ENCODE measurements around the gene BTBD6.

Gene BTBD6

DNA sequence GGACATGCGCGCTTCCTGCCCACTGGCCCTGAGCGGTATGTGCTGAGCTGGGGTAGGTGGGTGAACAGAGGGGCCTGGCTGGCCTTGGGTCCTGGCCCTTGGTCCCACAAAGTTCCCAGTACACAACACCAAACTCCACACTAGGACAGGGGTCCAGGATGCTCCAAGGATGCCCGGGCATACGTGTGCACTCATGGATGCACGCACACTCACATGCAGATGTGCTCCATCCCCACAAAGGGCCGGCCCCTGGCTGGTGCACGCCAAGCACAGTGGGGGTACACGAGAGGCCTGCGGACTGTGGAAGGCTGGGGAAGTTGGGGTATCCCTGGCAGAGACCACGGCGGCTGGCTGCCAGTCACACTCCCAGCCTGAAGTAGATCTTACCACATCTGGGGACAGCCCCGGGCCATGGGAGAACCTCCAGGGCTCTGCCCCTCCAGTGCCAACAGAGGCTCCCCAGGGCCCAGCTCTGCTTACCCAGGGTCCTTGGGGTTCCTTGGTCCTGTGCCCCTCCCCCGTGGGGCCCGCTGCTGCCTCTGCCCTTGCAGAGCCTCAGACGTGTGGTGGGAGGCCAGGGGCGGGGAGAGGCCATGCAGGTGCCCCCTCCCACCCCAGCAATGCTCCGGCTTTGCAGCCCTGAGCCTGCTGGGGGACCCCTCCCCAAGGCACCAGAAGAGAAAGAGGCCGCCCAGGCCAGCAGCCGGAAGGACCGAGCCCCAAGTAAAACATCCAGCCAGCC, 43.2 kb upstream of the BTBD6 start:
- H3K9me3 ChIP-seq = no peaks in the 10 kb centered on the region
- H3K27ac ChIP-seq = no peak overlapping the region
- TF ChIP-seq, protein P1, sequence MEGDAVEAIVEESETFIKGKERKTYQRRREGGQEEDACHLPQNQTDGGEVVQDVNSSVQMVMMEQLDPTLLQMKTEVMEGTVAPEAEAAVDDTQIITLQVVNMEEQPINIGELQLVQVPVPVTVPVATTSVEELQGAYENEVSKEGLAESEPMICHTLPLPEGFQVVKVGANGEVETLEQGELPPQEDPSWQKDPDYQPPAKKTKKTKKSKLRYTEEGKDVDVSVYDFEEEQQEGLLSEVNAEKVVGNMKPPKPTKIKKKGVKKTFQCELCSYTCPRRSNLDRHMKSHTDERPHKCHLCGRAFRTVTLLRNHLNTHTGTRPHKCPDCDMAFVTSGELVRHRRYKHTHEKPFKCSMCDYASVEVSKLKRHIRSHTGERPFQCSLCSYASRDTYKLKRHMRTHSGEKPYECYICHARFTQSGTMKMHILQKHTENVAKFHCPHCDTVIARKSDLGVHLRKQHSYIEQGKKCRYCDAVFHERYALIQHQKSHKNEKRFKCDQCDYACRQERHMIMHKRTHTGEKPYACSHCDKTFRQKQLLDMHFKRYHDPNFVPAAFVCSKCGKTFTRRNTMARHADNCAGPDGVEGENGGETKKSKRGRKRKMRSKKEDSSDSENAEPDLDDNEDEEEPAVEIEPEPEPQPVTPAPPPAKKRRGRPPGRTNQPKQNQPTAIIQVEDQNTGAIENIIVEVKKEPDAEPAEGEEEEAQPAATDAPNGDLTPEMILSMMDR (IDR thresholded peaks at IDR 0.05) = no peak
- H3K4me3 ChIP-seq (ENCODE audit: low read depth in 1 of 2, low read length in 1 of 2) = no peak overlapping the region
- H3K36me3 ChIP-seq = peaks cover 13% of the 10 kb centered on the region
- H3K27me3 ChIP-seq = peaks cover 54% of the 10 kb centered on the region
- H3K4me1 ChIP-seq (ENCODE audit: control insufficient read depth in 1 of 2, insufficient read depth in 1 of 2, low read depth in 1 of 2, low read length in 1 of 2) = peaks cover 11 to 16% of the 10 kb centered on the region in 2 experiments

DNA sequence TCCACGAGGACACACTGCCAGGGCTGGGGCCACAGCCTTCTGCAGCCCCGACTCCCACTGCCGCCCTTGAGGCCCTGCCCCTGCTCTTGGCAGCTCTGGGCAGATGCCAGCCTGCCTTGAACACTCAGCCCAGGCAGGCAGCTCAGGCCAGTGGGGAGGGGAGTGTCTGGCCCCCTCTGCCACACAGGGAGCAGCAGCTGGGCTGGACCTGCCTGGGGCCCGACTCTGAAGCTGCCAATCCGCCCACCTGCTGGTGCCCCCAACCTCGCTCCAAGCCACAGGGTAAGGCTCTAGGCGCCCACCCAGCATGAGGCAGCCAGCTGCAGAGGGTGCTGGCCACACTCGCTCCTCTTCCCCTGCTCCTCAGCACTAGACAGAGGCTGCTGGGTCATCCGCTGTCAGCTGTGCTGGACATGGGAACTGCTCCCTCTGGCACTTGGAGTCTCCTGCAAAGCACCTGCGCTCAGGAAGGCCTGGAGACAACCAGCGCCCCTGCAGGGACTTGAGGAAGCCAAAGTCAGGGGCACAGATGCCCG, 42.6 kb upstream of the BTBD6 start:
- peaks cover 47% of the 10 kb centered on the region for H3K27me3 ChIP-seq
- H3K4me3 ChIP-seq (ENCODE audit: low read depth in 1 of 2, low read length in 1 of 2) = no peak overlapping the region
- H3K9me3 ChIP-seq = no peaks in the 10 kb centered on the region
- peaks cover 18% of the 10 kb centered on the region for H3K36me3 ChIP-seq
- TF ChIP-seq, protein P1 (IDR thresholded peaks at IDR 0.05) = no peak
- no peak overlapping the region for H3K27ac ChIP-seq
- H3K4me1 ChIP-seq (ENCODE audit: control insufficient read depth in 1 of 2, insufficient read depth in 1 of 2, low read depth in 1 of 2, low read length in 1 of 2) = peaks cover 11 to 16% of the 10 kb centered on the region in 2 experiments

DNA sequence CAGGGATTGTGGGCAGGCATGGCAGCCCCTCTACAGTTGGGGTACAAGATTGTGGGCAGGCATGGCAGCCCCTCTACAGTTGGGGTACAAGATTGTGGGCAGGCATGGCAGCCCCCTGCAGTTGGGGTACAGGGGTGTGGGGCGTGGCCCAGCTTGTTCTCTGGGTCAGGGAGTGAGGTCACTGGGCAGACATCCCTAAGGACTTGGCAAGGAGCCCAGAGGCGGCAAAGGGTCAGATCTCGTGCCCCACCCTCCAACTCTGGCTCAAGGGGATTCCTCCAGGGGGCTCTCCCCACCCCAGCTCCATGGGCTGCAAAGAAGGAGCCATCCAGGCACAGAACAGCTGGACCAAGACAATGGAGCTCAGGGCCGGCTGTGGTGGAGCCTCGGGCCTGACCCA, 41.5 kb upstream of the BTBD6 start:
- TF ChIP-seq, protein P1 (IDR thresholded peaks at IDR 0.05) = no peak
- Histone ChIP-seq H3K4me3 (ENCODE audit: low read depth in 1 of 2, low read length in 1 of 2) (no peak overlapping the region), H3K36me3 (peaks cover 21% of the 10 kb centered on the region), H3K9me3 (no peaks in the 10 kb centered on the region), H3K27ac (no peak overlapping the region), H3K27me3 (peaks cover 36% of the 10 kb centered on the region), H3K4me1 (ENCODE audit: control insufficient read depth in 1 of 2, insufficient read depth in 1 of 2, low read depth in 1 of 2, low read length in 1 of 2) (peaks cover 4 to 7% of the 10 kb centered on the region in 2 experiments)

DNA sequence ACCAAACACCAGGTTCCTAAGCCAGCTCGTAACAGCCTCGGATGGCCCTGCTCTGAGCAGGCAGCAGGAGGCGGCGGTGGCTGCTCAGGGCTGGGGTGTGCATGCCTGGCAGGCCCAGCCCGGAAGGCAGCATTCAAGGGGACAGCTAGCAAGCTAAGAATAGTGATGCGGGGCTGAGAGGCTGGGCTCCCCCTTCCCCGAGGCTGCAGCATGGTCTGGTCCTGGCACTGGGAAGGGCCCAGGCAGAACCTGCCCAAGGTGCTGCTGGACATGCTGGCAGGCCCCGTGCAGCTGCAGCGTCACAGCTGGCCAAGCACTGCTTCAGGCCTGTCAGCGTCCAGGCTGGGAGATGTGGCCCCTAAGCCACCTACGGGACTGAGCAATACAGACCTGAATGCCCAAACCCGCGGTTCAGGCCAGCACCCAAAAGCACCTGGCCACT, 40.9 kb upstream of the BTBD6 start:
- H3K36me3 ChIP-seq = peaks cover 21% of the 10 kb centered on the region
- H3K4me3 ChIP-seq (ENCODE audit: low read depth in 1 of 2, low read length in 1 of 2) = no peak overlapping the region
- H3K4me1 ChIP-seq (ENCODE audit: control insufficient read depth in 1 of 2, insufficient read depth in 1 of 2, low read depth in 1 of 2, low read length in 1 of 2) = peaks cover 0 to 4% of the 10 kb centered on the region in 2 experiments
- H3K27ac ChIP-seq = no peak overlapping the region
- H3K27me3 ChIP-seq = peaks cover 32% of the 10 kb centered on the region
- TF ChIP-seq, protein P1 (IDR thresholded peaks at IDR 0.05) = no peak
- H3K9me3 ChIP-seq = no peaks in the 10 kb centered on the region

DNA sequence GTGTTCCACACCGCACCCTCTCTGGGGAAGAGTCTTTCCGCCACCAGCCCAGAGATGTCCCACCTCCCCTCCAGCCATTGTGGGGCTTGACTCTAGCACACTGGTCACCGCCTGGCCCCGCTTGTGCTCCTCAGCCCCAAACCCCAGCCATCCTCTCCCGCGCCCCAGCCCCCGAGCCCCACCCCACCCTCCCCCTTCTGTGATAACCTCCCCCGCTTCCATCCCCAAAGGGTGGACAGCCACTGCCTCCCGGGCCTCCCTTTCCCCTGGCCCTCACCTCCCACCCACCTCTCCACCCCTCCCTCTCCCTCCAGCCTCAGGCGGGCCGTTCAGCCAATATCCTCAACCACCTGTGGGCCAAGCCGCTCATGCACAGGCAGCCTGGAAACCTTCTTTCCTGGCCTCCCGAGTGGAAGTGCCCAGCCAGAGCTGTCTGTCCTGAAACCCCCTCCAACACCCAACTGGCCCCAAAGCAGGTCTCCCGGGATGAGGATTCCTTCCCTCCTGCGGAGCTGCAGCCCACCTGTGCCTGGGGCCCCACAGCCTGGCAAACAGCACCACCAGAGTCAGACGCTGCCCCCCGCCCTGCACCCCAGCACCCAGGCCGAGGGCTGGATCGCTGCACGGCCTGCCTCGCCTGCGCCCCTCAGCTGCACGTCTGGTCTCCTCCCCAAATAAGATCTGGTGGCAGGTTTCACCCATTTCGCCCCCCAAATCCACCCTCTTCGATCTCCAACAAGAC, 40.2 kb upstream of the BTBD6 start:
- Histone ChIP-seq H3K9me3 (no peaks in the 10 kb centered on the region), H3K4me3 (ENCODE audit: low read depth in 1 of 2, low read length in 1 of 2) (no peak overlapping the region), H3K27ac (no peak overlapping the region), H3K36me3 (peaks cover 23% of the 10 kb centered on the region), H3K27me3 (peaks cover 29% of the 10 kb centered on the region), H3K4me1 (ENCODE audit: control insufficient read depth in 1 of 2, insufficient read depth in 1 of 2, low read depth in 1 of 2, low read length in 1 of 2) (peaks cover 0 to 1% of the 10 kb centered on the region in 2 experiments)
- TF ChIP-seq, protein P1 (IDR thresholded peaks at IDR 0.05) = no peak
